ENCODE data around the gene SLC27A4.

Gene SLC27A4

GRCh38 chr9:128339761-128340690 is at the start of gene SLC27A4 (continued):
- TF ChIP-seq ZNF19 (tag by site-specific recombination; IDR thresholded peaks at IDR 0.05; ENCODE audit: low read depth) (no peak), ZIC2 (tag by site-specific recombination; IDR thresholded peaks at IDR 0.05) (no peak), ZNF292 (tag by site-specific recombination; IDR thresholded peaks at IDR 0.05; ENCODE audit: borderline replicate concordance, low read depth) (no peak), ZNF560 (tag by site-specific recombination; IDR thresholded peaks at IDR 0.05; ENCODE audit: borderline replicate concordance) (no peak), ZNF140 (tag by site-specific recombination; IDR thresholded peaks at IDR 0.05) (no peak), ZNF544 (tag by site-specific recombination; IDR thresholded peaks at IDR 0.05) (no peak), ZFP3 (tag by site-specific recombination; IDR thresholded peaks at IDR 0.05; ENCODE audit: low read depth) (no peak; the same call in 1 of the 2 replicates), ZNF561 (tag by site-specific recombination; IDR thresholded peaks at IDR 0.05; ENCODE audit: borderline replicate concordance) (peak; percentile 56; the same call in 1 of the 2 replicates), PBX3 (CRISPR knock-in tag; IDR thresholded peaks at IDR 0.05) (peak; percentile 58; the same call in 1 of the 2 replicates), ZNF175 (tag by site-specific recombination; IDR thresholded peaks at IDR 0.05) (no peak), ZNF214 (tag by site-specific recombination; IDR thresholded peaks at IDR 0.05; ENCODE audit: borderline replicate concordance) (no peak), PRDM10 (tag by site-specific recombination; IDR thresholded peaks at IDR 0.05) (0 out of 2 replicates have a peak, but pooled peaks have one; percentile 22), YY1 (tag by site-specific recombination; IDR thresholded peaks at IDR 0.05) (0 out of 2 replicates have a peak, but pooled peaks have one; percentile 16), ZNF501 (tag by site-specific recombination; IDR thresholded peaks at IDR 0.05) (peak; percentile 74; the same call in 1 of the 2 replicates), ZBTB7A (tag by site-specific recombination; IDR thresholded peaks at IDR 0.05; ENCODE audit: low read depth) (peak; percentile 85), ZNF521 (tag by site-specific recombination; IDR thresholded peaks at IDR 0.05) (no peak), ZNF16 (tag by site-specific recombination; IDR thresholded peaks at IDR 0.05; ENCODE audit: low read depth) (no peak), SCRT2 (tag by site-specific recombination; IDR thresholded peaks at IDR 0.05) (peak; percentile 96), TSHZ1 (tag by site-specific recombination; IDR thresholded peaks at IDR 0.05; ENCODE audit: borderline replicate concordance) (no peak), ZNF24 (tag by site-specific recombination; IDR thresholded peaks at IDR 0.05) (peak; percentile 72; the same call in 1 of the 2 replicates), ZNF311 (tag by site-specific recombination; IDR thresholded peaks at IDR 0.05; ENCODE audit: borderline replicate concordance) (no peak), ZBTB11 (tag by site-specific recombination; conservative IDR thresholded peaks at IDR 0.05; ENCODE audit: low read depth) (peak; percentile 53; the same call in 1 of the 2 replicates), ZNF423 (tag by site-specific recombination; IDR thresholded peaks at IDR 0.05) (no peak; the same call in 1 of the 2 replicates), ZNF26 (tag by site-specific recombination; IDR thresholded peaks at IDR 0.05) (no peak)

All from HEK293 (cell line).